ENCODE measurements around the gene OTULIN. TPM values are rescaled to one million over a fixed set of nuclear protein-coding genes. Genes with fewer than 3 reads are reported as not detected.

OTULIN gene
- total RNA-seq, 4 donors from 2014 or later = 37.7 to 59.2 (median 43.1) TPM

GRCh38 chr5:14737291-14737690 is 72.8 kb downstream of the OTULIN start:
- Histone ChIP-seq H3K9me3 (no peaks in the 10 kb centered on the region), H3K27me3 (no peaks in the 10 kb centered on the region), H3K27ac (peak overlapping the region in 1 of 4 donors; percentile 7), H3K4me1 (peaks cover 0 to 23% (median 0%) of the 10 kb centered on the region in 4 donors), H3K4me3 (no peak overlapping the region), H3K36me3 (peaks cover 0 to 44% (median 3%) of the 10 kb centered on the region in 3 donors)
- DNase-seq (ENCODE audit: low spot score in 2 of 2) = no peak
- TF ChIP-seq POLR2A (IDR thresholded peaks at IDR 0.05) (no peak), EP300 (IDR thresholded peaks at IDR 0.05) (no peak), CTCF (IDR thresholded peaks at IDR 0.05) (no peak)
- WGBS, 2 donors = 89 to 98% methylated on average over 10 of the region's 10 CpGs

GRCh38 chr5:14738050-14738449 is 73.5 kb downstream of the OTULIN start:
- WGBS, 2 donors = 41 to 77% methylated on average over 5 of the region's 5 CpGs
- Histone ChIP-seq H3K27ac (peak overlapping the region in 2 of 4 donors; percentile 7 to 57), H3K4me3 (no peak overlapping the region), H3K27me3 (no peaks in the 10 kb centered on the region), H3K36me3 (peaks cover 0 to 42% (median 3%) of the 10 kb centered on the region in 3 donors), H3K4me1 (peaks cover 0 to 24% (median 0%) of the 10 kb centered on the region in 4 donors), H3K9me3 (no peaks in the 10 kb centered on the region)
- no peak for TF ChIP-seq POLR2A (IDR thresholded peaks at IDR 0.05)
- TF ChIP-seq CTCF (IDR thresholded peaks at IDR 0.05) = no peak
- no peak for TF ChIP-seq EP300 (IDR thresholded peaks at IDR 0.05)
- DNase-seq (ENCODE audit: low spot score in 2 of 2) = no peak

GRCh38 chr5:14739538-14739937 is 75.0 kb downstream of the OTULIN start:
- no peak for TF ChIP-seq POLR2A (IDR thresholded peaks at IDR 0.05)
- no peak for TF ChIP-seq CTCF (IDR thresholded peaks at IDR 0.05)
- no peak for TF ChIP-seq EP300 (IDR thresholded peaks at IDR 0.05)
- no peak for DNase-seq (ENCODE audit: low spot score in 2 of 2)
- WGBS, 2 donors = 47 to 60% methylated on average over 3 of the region's 3 CpGs
- Histone ChIP-seq H3K4me1 (peaks cover 0 to 38% (median 2%) of the 10 kb centered on the region in 4 donors), H3K27me3 (no peaks in the 10 kb centered on the region), H3K4me3 (no peak overlapping the region), H3K27ac (peak overlapping the region in 1 of 4 donors; percentile 63), H3K36me3 (peaks cover 0 to 33% (median 0%) of the 10 kb centered on the region in 3 donors), H3K9me3 (no peaks in the 10 kb centered on the region)

- TF ChIP-seq EP300 (IDR thresholded peaks at IDR 0.05) (no peak), POLR2A (IDR thresholded peaks at IDR 0.05) (no peak), CTCF (IDR thresholded peaks at IDR 0.05) (no peak)
- Histone ChIP-seq H3K4me1 (peaks cover 0 to 42% (median 2%) of the 10 kb centered on the region in 4 donors), H3K27ac (no peak overlapping the region), H3K36me3 (peaks cover 0 to 37% (median 0%) of the 10 kb centered on the region in 3 donors), H3K9me3 (no peaks in the 10 kb centered on the region), H3K4me3 (no peak overlapping the region), H3K27me3 (no peaks in the 10 kb centered on the region)
- 85 to 92% methylated on average over 5 of the region's 5 CpGs for WGBS, 2 donors
- DNase-seq (ENCODE audit: low spot score in 2 of 2) = no peak
Observed at GRCh38 chr5:14739981-14740380, 75.5 kb downstream of the OTULIN start.

GRCh38 chr5:14741131-14741530 is 76.6 kb downstream of the OTULIN start:
- no peaks in the 10 kb centered on the region for H3K27me3 ChIP-seq
- no peak overlapping the region for H3K4me3 ChIP-seq
- H3K36me3 ChIP-seq = peaks cover 0 to 48% (median 0%) of the 10 kb centered on the region in 3 donors
- TF ChIP-seq EP300 (IDR thresholded peaks at IDR 0.05) = no peak
- no peak for TF ChIP-seq POLR2A (IDR thresholded peaks at IDR 0.05)
- TF ChIP-seq CTCF (IDR thresholded peaks at IDR 0.05) = no peak
- H3K27ac ChIP-seq = no peak overlapping the region
- no peaks in the 10 kb centered on the region for H3K9me3 ChIP-seq
- WGBS, 2 donors = 94% methylated on average over 13 of the region's 13 CpGs
- no peak for DNase-seq (ENCODE audit: low spot score in 2 of 2)
- peaks cover 0 to 38% (median 2%) of the 10 kb centered on the region in 4 donors for H3K4me1 ChIP-seq

Data from tibial nerve (tissue), 4 donors.